Endothelial cell of umbilical vein (primary cell): Measurements from ENCODE around the gene SPINK6.

Experiments
- CTCF ChIP-seq, 2 donors: IDR thresholded peaks; 1 replicate in 1 of 2; 2 replicates in 1 of 2; pipeline ENCODE4 v1.5.1; 2011; ENCODE audit warnings: low read length in 2 of 2, mild to moderate bottlenecking in 2 of 2, moderate library complexity in 2 of 2, control low read depth in 1 of 2, inconsistent platforms in 1 of 2, low read depth in 1 of 2; ENCODE audit not compliant: insufficient read depth in 1 of 2; ENCODE audit errors: extremely low read depth in 1 of 2
- EZH2 ChIP-seq: IDR thresholded peaks from 2 replicates; pipeline ENCODE4 v1.6.1; 2012; ENCODE audit warnings: borderline replicate concordance, low read depth, mild to moderate bottlenecking, moderate library complexity, low read length, inconsistent platforms; ENCODE audit not compliant: severe bottlenecking
- FOS ChIP-seq: IDR thresholded peaks from 2 replicates; pipeline ENCODE4 v1.6.1; 2011; ENCODE audit warnings: mild to moderate bottlenecking, low read length, moderate library complexity, borderline replicate concordance; ENCODE audit not compliant: insufficient read depth
- GATA2 ChIP-seq: IDR thresholded peaks from 2 replicates; pipeline ENCODE4 v1.7.0; 2011; ENCODE audit warnings: low read depth, mild to moderate bottlenecking, moderate library complexity, mixed read lengths, low read length; ENCODE audit not compliant: insufficient read length, insufficient read depth
- JUN ChIP-seq: IDR thresholded peaks from 2 replicates; pipeline ENCODE4 v1.6.1; 2011; ENCODE audit warnings: borderline replicate concordance, low read depth; ENCODE audit not compliant: insufficient read length, insufficient read depth
- MAX ChIP-seq: IDR thresholded peaks from 2 replicates; pipeline ENCODE4 v1.6.1; 2011; ENCODE audit not compliant: insufficient read depth, insufficient read length
- MYC ChIP-seq: IDR thresholded peaks from one replicate; pipeline ENCODE4 v1.6.1; 2011; ENCODE audit warnings: mild to moderate bottlenecking, low read depth, low read length
- POLR2A ChIP-seq: IDR thresholded peaks from 2 replicates; pipeline ENCODE4 v1.6.1; 2012; ENCODE audit warnings: low read depth, mild to moderate bottlenecking, control low read depth, low read length
- POLR2AphosphoS5 ChIP-seq: IDR thresholded peaks from 2 replicates; pipeline ENCODE4 v1.6.1; 2012; ENCODE audit warnings: low read depth, mild to moderate bottlenecking, control low read depth, low read length, moderate library complexity; ENCODE audit not compliant: insufficient read depth

- TF ChIP-seq POLR2A (no peak), CTCF (IDR thresholded peaks at IDR 0.05; ENCODE audit: extremely low read depth in 1 of 2, insufficient read depth in 1 of 2, low read depth in 1 of 2, low read length in 2 of 2) (no peak), POLR2AphosphoS5 (no peak), GATA2 (no peak), MYC (no peak), MAX (no peak), EZH2 (no peak), FOS (no peak), JUN (no peak)
Observed at GRCh38 chr5:148177207-148177606, 25.6 kb upstream of the SPINK6 start.
